ENCODE data around the gene RHEB.

DNA sequence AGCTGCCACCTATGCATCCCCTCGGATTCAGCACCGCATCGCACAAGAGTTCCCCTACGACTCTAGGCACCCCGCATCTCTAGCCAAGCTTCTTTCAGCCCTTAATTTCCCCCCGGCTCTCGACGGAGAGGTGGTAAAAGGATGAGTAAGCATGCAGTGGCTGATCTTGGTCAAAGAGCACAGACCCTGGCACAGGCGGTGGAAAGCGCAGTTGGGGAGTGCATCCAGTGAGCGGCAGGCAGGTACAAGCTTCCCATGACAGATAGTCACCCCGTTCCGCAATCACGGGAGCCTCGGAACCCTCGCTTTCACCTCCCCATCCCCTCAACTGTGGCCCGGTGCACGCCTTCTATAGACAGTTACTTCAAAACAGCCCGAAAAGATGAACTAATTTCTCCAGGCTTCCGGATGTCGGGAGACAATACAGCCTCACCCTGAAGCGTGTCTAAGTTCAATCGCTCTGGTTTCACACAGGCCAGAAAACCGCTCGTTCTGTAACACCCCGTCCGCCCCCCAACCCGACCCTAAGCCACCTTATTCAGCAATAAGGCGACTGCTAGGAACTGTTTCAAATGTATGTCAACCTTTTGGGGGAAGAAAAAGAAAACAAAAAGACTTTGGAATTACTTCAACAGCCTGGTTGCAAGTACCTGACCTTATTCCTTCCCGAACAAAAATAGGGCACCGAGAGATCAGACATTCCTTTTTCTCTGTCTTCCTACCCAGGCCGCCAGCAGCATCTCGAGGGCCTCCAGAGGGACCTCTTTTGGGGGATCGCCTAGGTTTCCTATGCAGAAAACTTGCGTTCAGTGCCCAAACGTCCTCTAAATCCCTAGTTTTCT lies 1.4 kb downstream of the RHEB start:
- TF ChIP-seq ZNF644 (CRISPR knock-in tag; IDR thresholded peaks at IDR 0.05; ENCODE audit: low read depth) (no peak), SP1 (IDR thresholded peaks at IDR 0.05) (no peak), SP1 (CRISPR knock-in tag; IDR thresholded peaks at IDR 0.05) (no peak)
- TF ChIP-seq, protein P1, sequence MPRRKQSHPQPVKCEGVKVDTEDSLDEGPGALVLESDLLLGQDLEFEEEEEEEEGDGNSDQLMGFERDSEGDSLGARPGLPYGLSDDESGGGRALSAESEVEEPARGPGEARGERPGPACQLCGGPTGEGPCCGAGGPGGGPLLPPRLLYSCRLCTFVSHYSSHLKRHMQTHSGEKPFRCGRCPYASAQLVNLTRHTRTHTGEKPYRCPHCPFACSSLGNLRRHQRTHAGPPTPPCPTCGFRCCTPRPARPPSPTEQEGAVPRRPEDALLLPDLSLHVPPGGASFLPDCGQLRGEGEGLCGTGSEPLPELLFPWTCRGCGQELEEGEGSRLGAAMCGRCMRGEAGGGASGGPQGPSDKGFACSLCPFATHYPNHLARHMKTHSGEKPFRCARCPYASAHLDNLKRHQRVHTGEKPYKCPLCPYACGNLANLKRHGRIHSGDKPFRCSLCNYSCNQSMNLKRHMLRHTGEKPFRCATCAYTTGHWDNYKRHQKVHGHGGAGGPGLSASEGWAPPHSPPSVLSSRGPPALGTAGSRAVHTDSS (CRISPR knock-in tag; conservative IDR thresholded peaks at IDR 0.05), result no peak

Data from HepG2 (cell line).